Measurements from ENCODE around the gene ZFC3H1. TPM values are rescaled to one million over a fixed set of nuclear protein-coding genes. Genes with fewer than 3 reads are reported as not detected.

ZFC3H1 gene
- polyA plus RNA-seq, 3 donors, result 52.4 to 92.5 (median 72.0) TPM

GRCh38 chr12:71648537-71648936 is 15.1 kb downstream of the ZFC3H1 start:
- DNase-seq (ENCODE audit: extremely low read depth in 1 of 11, low read depth in 9 of 11, low spot score in 4 of 11), result no peak

- DNase-seq (ENCODE audit: extremely low read depth in 1 of 11, low read depth in 9 of 11, low spot score in 4 of 11), result no peak
Measured at GRCh38 chr12:71646512-71646911, 17.1 kb downstream of the ZFC3H1 start.

GRCh38 chr12:71645268-71645667 is 18.4 kb downstream of the ZFC3H1 start:
- no peak for DNase-seq (ENCODE audit: extremely low read depth in 1 of 11, low read depth in 9 of 11, low spot score in 4 of 11)

- no peak for DNase-seq (ENCODE audit: extremely low read depth in 1 of 11, low read depth in 9 of 11, low spot score in 4 of 11)
Measured at GRCh38 chr12:71642264-71642663, 21.4 kb downstream of the ZFC3H1 start.

- DNase-seq (ENCODE audit: extremely low read depth in 1 of 11, low read depth in 9 of 11, low spot score in 4 of 11), result no peak
Measured at GRCh38 chr12:71641390-71641789, 22.3 kb downstream of the ZFC3H1 start.

- no peak for DNase-seq (ENCODE audit: extremely low read depth in 1 of 11, low read depth in 9 of 11, low spot score in 4 of 11)
Measured at GRCh38 chr12:71640316-71640715, 23.3 kb downstream of the ZFC3H1 start.

GRCh38 chr12:71639341-71639760 is 24.3 kb downstream of the ZFC3H1 start:
- DNase-seq (ENCODE audit: extremely low read depth in 1 of 11, low read depth in 9 of 11, low spot score in 4 of 11), result no peak

GRCh38 chr12:71638499-71638898 is 25.1 kb downstream of the ZFC3H1 start:
- DNase-seq (ENCODE audit: extremely low read depth in 1 of 11, low read depth in 9 of 11, low spot score in 4 of 11), result no peak

GRCh38 chr12:71636704-71637115 is 26.9 kb downstream of the ZFC3H1 start:
- peak in 10 of 11 donors; percentile 38 to 55 (median 42) for DNase-seq (ENCODE audit: extremely low read depth in 1 of 11, low read depth in 9 of 11, low spot score in 4 of 11)

- DNase-seq (ENCODE audit: extremely low read depth in 1 of 11, low read depth in 9 of 11, low spot score in 4 of 11), result peak in 3 of 11 donors; percentile 3 to 9 (median 7)
Measured at GRCh38 chr12:71627438-71628002, 36.1 kb downstream of the ZFC3H1 start.

GRCh38 chr12:71626768-71627167 is 36.9 kb downstream of the ZFC3H1 start:
- DNase-seq (ENCODE audit: extremely low read depth in 1 of 11, low read depth in 9 of 11, low spot score in 4 of 11), result no peak

- no peak for DNase-seq (ENCODE audit: extremely low read depth in 1 of 11, low read depth in 9 of 11, low spot score in 4 of 11)
Measured at GRCh38 chr12:71626098-71626497, 37.5 kb downstream of the ZFC3H1 start.

GRCh38 chr12:71625476-71625875 is 38.2 kb downstream of the ZFC3H1 start:
- no peak for DNase-seq (ENCODE audit: extremely low read depth in 1 of 11, low read depth in 9 of 11, low spot score in 4 of 11)

- DNase-seq (ENCODE audit: extremely low read depth in 1 of 11, low read depth in 9 of 11, low spot score in 4 of 11), result no peak
Measured at GRCh38 chr12:71621938-71622337, 41.7 kb downstream of the ZFC3H1 start.

- DNase-seq (ENCODE audit: extremely low read depth in 1 of 11, low read depth in 9 of 11, low spot score in 4 of 11), result no peak
Measured at GRCh38 chr12:71610031-71610795, 53.4 kb downstream of the ZFC3H1 start.

GRCh38 chr12:71607494-71608330 is 55.9 kb downstream of the ZFC3H1 start:
- DNase-seq (ENCODE audit: extremely low read depth in 1 of 11, low read depth in 9 of 11, low spot score in 4 of 11), result no peak

GRCh38 chr12:71605039-71605438 is 58.6 kb downstream of the ZFC3H1 start:
- DNase-seq (ENCODE audit: extremely low read depth in 1 of 11, low read depth in 9 of 11, low spot score in 4 of 11), result no peak

GRCh38 chr12:71602761-71603577 is 60.7 kb downstream of the ZFC3H1 start:
- no peak for DNase-seq (ENCODE audit: extremely low read depth in 1 of 11, low read depth in 9 of 11, low spot score in 4 of 11)

- no peak for DNase-seq (ENCODE audit: extremely low read depth in 1 of 11, low read depth in 9 of 11, low spot score in 4 of 11)
Measured at GRCh38 chr12:71601546-71601945, 62.1 kb downstream of the ZFC3H1 start.
